ENCODE results near the gene EHD4.
A peak's percentile ranks its signal among the peaks of the same experiment; 100 is the strongest.

The EHD4 gene

GRCh38 chr15:41908736-41909461 lies 63.5 kb downstream of the EHD4 start:
- FAIRE-seq (no peak), DNase-seq (ENCODE audit: insufficient read length, low spot score) (no peak)
- TF ChIP-seq POLR2A (IDR thresholded peaks at IDR 0.05; ENCODE audit: low read depth, low read length), result no peak

- no peak for TF ChIP-seq POLR2A (IDR thresholded peaks at IDR 0.05; ENCODE audit: low read depth, low read length)
- DNase-seq (ENCODE audit: insufficient read length, low spot score), result no peak
- no peak for FAIRE-seq
Measured at GRCh38 chr15:41907141-41907540, 65.2 kb downstream of the EHD4 start.

- DNase-seq (ENCODE audit: insufficient read length, low spot score) (no peak), FAIRE-seq (no peak)
- no peak for TF ChIP-seq POLR2A (IDR thresholded peaks at IDR 0.05; ENCODE audit: low read depth, low read length)
Measured at GRCh38 chr15:41906608-41907007, 65.7 kb downstream of the EHD4 start.

- no peak for FAIRE-seq
Measured at GRCh38 chr15:41905036-41905793, 67.1 kb downstream of the EHD4 start.

GRCh38 chr15:41904541-41905005 lies 67.8 kb downstream of the EHD4 start:
- FAIRE-seq, result no peak
- no peak for TF ChIP-seq POLR2A (IDR thresholded peaks at IDR 0.05; ENCODE audit: low read depth, low read length)
- DNase-seq (ENCODE audit: insufficient read length, low spot score), result peak; percentile 69

More at GRCh38 chr15:41905036-41905793, 67.1 kb downstream of the EHD4 start:
- no peak for TF ChIP-seq POLR2A (IDR thresholded peaks at IDR 0.05; ENCODE audit: low read depth, low read length)
- DNase-seq (ENCODE audit: insufficient read length, low spot score), result no peak

- TF ChIP-seq POLR2A (IDR thresholded peaks at IDR 0.05; ENCODE audit: low read depth, low read length), result no peak
- FAIRE-seq (no peak), DNase-seq (ENCODE audit: insufficient read length, low spot score) (no peak)
Measured at GRCh38 chr15:41903782-41904181, 68.6 kb downstream of the EHD4 start.

- no peak for FAIRE-seq
- DNase-seq (ENCODE audit: insufficient read length, low spot score), result no peak
- no peak for TF ChIP-seq POLR2A (IDR thresholded peaks at IDR 0.05; ENCODE audit: low read depth, low read length)
Measured at GRCh38 chr15:41901431-41901830, 70.9 kb downstream of the EHD4 start.

GRCh38 chr15:41900526-41901380 lies 71.6 kb downstream of the EHD4 start:
- no peak for TF ChIP-seq POLR2A (IDR thresholded peaks at IDR 0.05; ENCODE audit: low read depth, low read length)
- FAIRE-seq (no peak), DNase-seq (ENCODE audit: insufficient read length, low spot score) (no peak)

- DNase-seq (ENCODE audit: insufficient read length, low spot score), result no peak
- no peak for FAIRE-seq
- TF ChIP-seq POLR2A (IDR thresholded peaks at IDR 0.05; ENCODE audit: low read depth, low read length), result no peak
Measured at GRCh38 chr15:41899854-41900442, 72.4 kb downstream of the EHD4 start.

- no peak for TF ChIP-seq POLR2A (IDR thresholded peaks at IDR 0.05; ENCODE audit: low read depth, low read length)
- no peak for FAIRE-seq
Measured at GRCh38 chr15:41897363-41897799, 75.0 kb downstream of the EHD4 start.

GRCh38 chr15:41896566-41896965 lies 75.8 kb downstream of the EHD4 start:
- no peak for TF ChIP-seq POLR2A (IDR thresholded peaks at IDR 0.05; ENCODE audit: low read depth, low read length)
- DNase-seq (ENCODE audit: insufficient read length, low spot score), result no peak
- no peak for FAIRE-seq

More at GRCh38 chr15:41897363-41897799, 75.0 kb downstream of the EHD4 start:
- DNase-seq (ENCODE audit: insufficient read length, low spot score), result no peak

GRCh38 chr15:41895957-41896356 lies 76.4 kb downstream of the EHD4 start:
- TF ChIP-seq POLR2A (IDR thresholded peaks at IDR 0.05; ENCODE audit: low read depth, low read length), result no peak
- no peak for FAIRE-seq
- DNase-seq (ENCODE audit: insufficient read length, low spot score), result no peak

GRCh38 chr15:41895491-41895890 lies 76.9 kb downstream of the EHD4 start:
- no peak for TF ChIP-seq POLR2A (IDR thresholded peaks at IDR 0.05; ENCODE audit: low read depth, low read length)
- DNase-seq (ENCODE audit: insufficient read length, low spot score), result no peak
- no peak for FAIRE-seq

Measured in H54 (cell line).